Kidney glomerular epithelial cell (primary cell): ENCODE measurements around the gene PTCH1.

ENCODE experiments used
- DNase-seq: peaks from one replicate; lab custom pipeline; 2025; lab: John Stamatoyannopoulos, UW

PTCH1 gene

GRCh38 chr9:95406121-95406520, 110.7 kb downstream of the PTCH1 start:
- DNase-seq = no peak

GRCh38 chr9:95399261-95399660, 117.5 kb downstream of the PTCH1 start:
- no peak for DNase-seq
